Cardiac fibroblast (primary cell): ENCODE data around the gene SIRPD.
A peak's percentile ranks its signal among the peaks of the same experiment; 100 is the strongest.
"Not testable (repeated sequence)": the region's sequence is repeated elsewhere in the genome, so short reads cannot be mapped to it uniquely, and the experiment has no call there.

Experiments
- DNase-seq, 2 donors: peaks; one replicate each; pipeline versions ENCODE4 v3.0.0 to v3.0.0-alpha.2; 2010; ENCODE audit warnings: low read depth in 2 of 2
- H3K4me3 ChIP-seq, 2 donors: replicated peaks in 1 of 2; 1 replicate in 1 of 2; 2 replicates in 1 of 2; pipeline ENCODE4 v1.5.1; 2011; ENCODE audit warnings: low read depth in 2 of 2, low read length in 2 of 2, mild to moderate bottlenecking in 2 of 2, moderate library complexity in 1 of 2
- TF ChIP-seq, protein P1 (sequence below): IDR thresholded peaks from one replicate; pipeline ENCODE4 v1.5.1; 2011; ENCODE audit warnings: low read depth, mild to moderate bottlenecking, low read length, inconsistent platforms

SIRPD gene

DNA sequence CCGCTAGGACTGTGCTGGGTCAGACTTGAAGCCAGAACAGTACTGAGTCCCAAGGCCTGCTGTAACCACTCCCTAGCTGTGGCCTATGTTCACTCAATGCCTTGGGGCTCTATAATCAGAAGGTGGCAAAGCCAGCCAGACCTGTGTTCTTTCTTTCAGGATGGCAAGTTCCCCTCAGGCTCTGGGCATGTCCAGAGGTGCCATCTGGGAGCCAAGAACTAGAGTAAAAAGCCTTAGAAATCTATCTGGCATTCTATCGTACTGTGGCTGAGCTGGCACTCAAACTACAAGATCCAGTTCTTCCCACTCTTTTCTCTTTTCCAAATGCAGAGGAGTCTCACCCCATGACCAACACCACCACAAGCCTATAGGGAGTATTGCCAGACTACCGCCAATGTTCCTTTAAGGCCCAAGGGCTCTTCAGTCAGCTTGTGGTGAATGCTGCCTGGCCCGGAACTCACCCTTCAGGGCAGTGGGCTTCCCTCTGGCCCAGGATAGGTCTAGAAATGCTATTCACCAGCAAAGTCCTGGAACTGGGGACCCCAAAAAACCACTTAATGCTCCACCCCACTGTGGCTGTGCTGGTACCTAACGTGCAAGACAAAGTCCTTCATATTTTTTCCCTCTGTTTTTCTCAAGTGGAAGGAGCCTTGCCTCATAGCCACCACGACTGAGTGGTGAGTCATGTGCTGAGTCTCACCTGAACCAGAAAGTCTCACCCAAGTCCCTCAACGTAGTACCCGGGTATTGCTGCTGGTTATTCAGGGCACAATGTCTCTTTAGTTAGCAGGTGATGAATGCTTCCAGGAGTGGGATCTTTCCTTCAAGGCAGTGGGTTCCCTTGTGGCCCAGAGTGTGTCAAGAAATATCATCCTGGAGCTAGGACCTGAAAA lies 57.7 kb downstream of the SIRPD start:
- no peak overlapping the region for H3K4me3 ChIP-seq
- TF ChIP-seq, protein P1, sequence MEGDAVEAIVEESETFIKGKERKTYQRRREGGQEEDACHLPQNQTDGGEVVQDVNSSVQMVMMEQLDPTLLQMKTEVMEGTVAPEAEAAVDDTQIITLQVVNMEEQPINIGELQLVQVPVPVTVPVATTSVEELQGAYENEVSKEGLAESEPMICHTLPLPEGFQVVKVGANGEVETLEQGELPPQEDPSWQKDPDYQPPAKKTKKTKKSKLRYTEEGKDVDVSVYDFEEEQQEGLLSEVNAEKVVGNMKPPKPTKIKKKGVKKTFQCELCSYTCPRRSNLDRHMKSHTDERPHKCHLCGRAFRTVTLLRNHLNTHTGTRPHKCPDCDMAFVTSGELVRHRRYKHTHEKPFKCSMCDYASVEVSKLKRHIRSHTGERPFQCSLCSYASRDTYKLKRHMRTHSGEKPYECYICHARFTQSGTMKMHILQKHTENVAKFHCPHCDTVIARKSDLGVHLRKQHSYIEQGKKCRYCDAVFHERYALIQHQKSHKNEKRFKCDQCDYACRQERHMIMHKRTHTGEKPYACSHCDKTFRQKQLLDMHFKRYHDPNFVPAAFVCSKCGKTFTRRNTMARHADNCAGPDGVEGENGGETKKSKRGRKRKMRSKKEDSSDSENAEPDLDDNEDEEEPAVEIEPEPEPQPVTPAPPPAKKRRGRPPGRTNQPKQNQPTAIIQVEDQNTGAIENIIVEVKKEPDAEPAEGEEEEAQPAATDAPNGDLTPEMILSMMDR = no peak
- DNase-seq = no peak

DNA sequence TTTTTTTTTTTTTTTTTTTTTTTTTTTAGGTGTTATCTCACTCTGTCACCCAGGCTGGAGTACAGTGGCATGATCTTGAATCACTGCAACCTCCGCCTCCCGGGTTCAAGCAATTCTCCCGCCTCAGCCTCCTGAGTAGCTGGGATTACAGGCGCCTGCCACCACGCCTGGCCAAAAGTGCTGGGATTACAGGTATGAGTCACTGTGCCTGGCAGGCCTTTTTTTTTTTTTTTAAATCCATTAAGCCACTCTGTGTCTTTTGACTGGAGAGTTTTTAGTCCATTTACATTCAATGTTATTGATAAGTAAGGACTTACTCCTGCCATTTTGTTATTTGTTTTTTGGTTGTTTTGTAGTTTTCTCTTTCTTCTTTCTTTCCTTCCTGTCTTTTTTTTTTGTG lies 60.1 kb downstream of the SIRPD start:
- DNase-seq = peak in 1 of 2 donors; percentile 8
- not testable (repeated sequence) for H3K4me3 ChIP-seq

DNA sequence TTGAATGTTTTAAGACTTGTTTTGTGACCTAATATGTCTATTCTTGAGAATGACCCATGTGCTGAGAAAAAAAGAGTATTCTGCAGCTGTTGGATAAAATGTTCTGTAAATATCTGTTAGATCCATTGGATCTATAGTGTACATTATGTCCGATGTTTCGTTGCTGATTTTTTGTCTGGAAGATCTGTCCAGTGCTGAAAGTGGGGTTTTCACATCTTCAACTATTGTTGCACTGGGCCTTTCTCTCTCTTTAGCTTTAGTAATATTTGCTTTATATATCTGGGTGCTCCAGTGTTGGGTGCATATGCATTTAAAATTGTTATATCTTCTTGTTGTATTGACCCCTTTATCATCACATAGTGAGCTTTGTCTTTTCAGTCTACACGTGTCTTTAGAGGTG lies 60.6 kb downstream of the SIRPD start:
- TF ChIP-seq, protein P1 = no peak
- DNase-seq = no peak
- H3K4me3 ChIP-seq = no peak overlapping the region

DNA sequence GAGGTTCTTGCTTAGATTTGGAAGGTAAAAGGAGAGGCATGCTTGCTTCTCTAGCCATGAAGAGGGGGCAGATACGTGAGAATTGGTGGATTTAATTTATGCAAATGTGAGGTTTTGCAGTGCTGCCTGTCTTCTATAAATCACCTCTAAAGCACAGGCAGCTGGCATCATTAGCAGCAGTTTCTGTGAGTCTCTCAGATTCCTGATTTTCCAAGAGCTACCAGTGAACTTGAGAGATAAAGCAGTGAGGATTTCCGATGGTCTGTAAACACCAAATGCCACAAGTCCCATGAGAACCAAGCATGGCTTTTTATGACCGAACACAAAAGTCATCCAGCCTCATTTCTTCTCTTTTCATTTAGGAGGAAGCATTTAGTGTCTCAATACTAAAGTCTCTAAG lies 63.1 kb downstream of the SIRPD start:
- H3K4me3 ChIP-seq = no peak overlapping the region
- DNase-seq = no peak
- TF ChIP-seq, protein P1 = no peak

DNA sequence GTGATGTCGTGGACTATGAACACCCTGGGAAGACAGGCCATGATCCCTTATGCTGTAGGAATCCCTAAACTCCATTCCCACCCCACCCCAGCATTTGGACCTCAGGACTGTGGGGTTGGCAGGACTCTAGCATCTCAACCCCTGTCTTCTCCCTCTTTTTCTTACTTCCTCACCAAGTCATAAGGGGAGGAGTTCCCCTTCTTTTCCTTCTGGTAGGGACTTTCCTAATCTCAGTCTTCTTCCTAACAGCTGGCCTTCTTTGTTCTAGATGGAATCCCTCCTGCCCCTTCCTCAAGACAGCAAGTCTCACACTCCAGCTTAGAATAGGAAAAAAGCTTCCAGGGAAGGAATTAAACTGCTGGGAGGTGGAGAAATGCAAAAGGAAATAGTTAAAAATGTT lies 64.0 kb downstream of the SIRPD start:
- TF ChIP-seq, protein P1 = no peak
- DNase-seq = no peak
- no peak overlapping the region for H3K4me3 ChIP-seq

DNA sequence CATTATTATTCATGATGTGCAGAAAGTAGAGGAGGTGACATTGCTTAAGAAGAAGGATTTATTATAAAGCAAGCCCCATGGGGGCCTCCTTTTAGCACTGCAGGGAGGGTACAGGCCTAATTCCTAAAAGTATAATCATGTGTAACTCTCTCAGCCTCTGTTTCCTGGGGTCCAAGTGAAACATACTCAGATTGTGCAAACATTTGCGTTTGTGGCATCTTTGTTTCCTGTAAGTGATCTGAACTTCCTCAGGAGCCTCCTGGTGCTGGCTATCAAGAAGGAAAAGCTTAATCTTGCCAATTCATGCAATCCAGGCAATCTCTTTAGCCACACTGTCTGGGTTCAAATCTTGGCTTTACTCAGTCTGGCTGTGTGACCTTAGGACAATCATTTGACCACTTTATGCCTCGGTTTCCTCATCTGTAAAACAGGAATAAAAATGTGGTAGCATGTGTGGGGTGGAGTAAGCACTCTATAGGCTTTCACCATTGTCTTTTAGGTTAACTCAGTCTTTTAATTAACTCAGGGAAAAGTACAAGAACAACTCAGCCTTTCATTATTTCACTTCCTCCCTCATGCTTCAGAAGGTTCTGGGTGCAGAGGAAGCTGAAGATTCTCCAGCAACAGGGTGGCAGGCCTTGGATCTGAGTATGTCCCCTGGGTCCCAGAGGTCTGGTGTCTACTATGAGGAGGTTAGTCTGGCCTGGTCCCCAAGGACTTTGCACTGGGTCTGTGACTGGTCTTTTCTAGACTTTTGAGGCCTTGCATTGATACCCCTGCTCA lies 65.5 kb downstream of the SIRPD start:
- DNase-seq = peak; percentile 4 to 35
- no peak overlapping the region for H3K4me3 ChIP-seq
- TF ChIP-seq, protein P1 = no peak

DNA sequence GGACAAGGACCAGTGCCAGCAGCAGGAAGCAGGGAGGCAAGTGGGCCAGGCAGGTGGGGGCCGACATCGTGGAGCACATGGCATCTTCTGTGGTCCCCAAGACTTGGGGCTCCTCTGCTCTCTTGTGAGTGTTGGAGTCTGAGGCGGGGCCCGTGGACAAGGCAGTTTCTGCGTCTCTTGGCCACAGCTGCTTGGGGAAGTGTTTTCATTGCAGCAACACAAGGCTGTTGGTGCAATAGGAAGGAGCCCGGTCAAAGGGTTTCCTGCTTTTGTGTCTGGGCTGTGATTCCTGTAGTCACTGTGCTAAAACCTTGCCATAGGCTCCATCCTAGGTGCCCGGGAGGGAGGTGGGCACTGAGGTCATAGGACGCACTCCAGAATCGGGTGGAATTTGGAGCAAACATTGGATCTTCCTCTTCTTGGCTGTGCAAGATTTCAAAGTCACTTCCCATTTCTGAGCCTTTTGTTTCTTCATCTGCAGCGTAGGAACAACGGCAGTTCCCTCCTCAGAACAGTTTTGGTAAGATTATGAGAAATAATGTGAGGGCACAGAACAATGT lies 66.1 kb downstream of the SIRPD start, which contains the start of gene SIRPB2:
Gene SIRPB2, minus strand, starts transcription at position 140 of the 560 bp plus-strand sequence. Its CDS starts 61 bp downstream, at position 79.
- no peak within 1 kb of the TSS for H3K4me3 ChIP-seq
- TF ChIP-seq, protein P1 = no peak
- peak; percentile 18 to 39 for DNase-seq
